Esophagus muscularis mucosa (tissue), 4 donors: ENCODE data around the gene MEI4. TPM values are rescaled to one million over a fixed set of nuclear protein-coding genes. Genes with fewer than 3 reads are reported as not detected.
"Not testable (repeated sequence)": the region's sequence is repeated elsewhere in the genome, so short reads cannot be mapped to it uniquely, and the experiment has no call there.

Source experiments
- DNase-seq: peaks from one replicate; pipeline ENCODE4 v3.0.0-alpha.2; 2017; ENCODE audit errors: extremely low spot score
- H3K27ac ChIP-seq, 4 donors: fragments of 200-600 bp; sonication (generic); replicated peaks in 1 of 4; 1 replicate in 3 of 4; 2 replicates in 1 of 4; pipeline ENCODE4 v1.5.1; 2016 to 2019; ENCODE audit warnings: mild to moderate bottlenecking in 1 of 4
- H3K27me3 ChIP-seq, 4 donors: fragments of 200-600 bp; sonication (generic); one replicate each; pipeline versions ENCODE4 v1.5.1 to v1.6.0; 2016 to 2019
- H3K36me3 ChIP-seq, 4 donors: fragments of 200-600 bp; sonication (generic); one replicate each; pipeline ENCODE4 v1.5.1; 2016 to 2019
- H3K4me1 ChIP-seq, 4 donors: fragments of 200-600 bp; sonication (generic); one replicate each; pipeline ENCODE4 v1.5.1; 2016 to 2019
- H3K4me3 ChIP-seq, 4 donors: fragments of 200-600 bp; sonication (generic); 1 replicate in 2 of 4; 2 replicates in 2 of 4; pipeline ENCODE4 v1.5.1; 2016 to 2019; ENCODE audit warnings: mild to moderate bottlenecking in 4 of 4, moderate library complexity in 1 of 4
- H3K9me3 ChIP-seq, 4 donors: fragments of 200-600 bp; sonication (generic); 1 replicate in 3 of 4; 2 replicates in 1 of 4; pipeline ENCODE4 v1.5.1; 2016 to 2019
- CTCF ChIP-seq, 3 experiments: fragments of 200-600 bp in 2 of 3; fragments of 450-650 bp in 1 of 3; sonication (generic) in 2 of 3; IDR thresholded peaks; one replicate each; pipeline ENCODE4 v1.5.1; 2017 to 2019; ENCODE audit warnings: antibody characterized with exemption in 3 of 3, mild to moderate bottlenecking in 2 of 3, moderate library complexity in 1 of 3
- EP300 ChIP-seq: sonication (generic); formaldehyde crosslinking; IDR thresholded peaks from one replicate; pipeline ENCODE4 v1.6.1; 2017; ENCODE audit warnings: antibody characterized with exemption
- POLR2A ChIP-seq: fragments of 450-650 bp; IDR thresholded peaks from one replicate; pipeline ENCODE4 v1.6.1; 2017; ENCODE audit warnings: antibody characterized with exemption, moderate library complexity, mild to moderate bottlenecking, low read depth
- POLR2AphosphoS5 ChIP-seq, 2 donors: sonication (generic); formaldehyde crosslinking; IDR thresholded peaks; one replicate each; pipeline ENCODE4 v1.6.1; 2017; ENCODE audit warnings: antibody characterized with exemption in 2 of 2
- WGBS: methylation state at CpG from one replicate; pipeline ENCODE4 v1.1.5; 2018; 5-methylcytosine and 5-hydroxymethylcytosine counted together
- intact Hi-C: fragments of 100-400 bp; cut with DNase I; formaldehyde crosslinking; loops from one replicate; pipeline ENCODE4 v1.15.1; 2023
- total RNA-seq, 4 donors: library from RNA; depleted of rRNA; stranded (reverse); fragments of >200 nt; gene quantifications; one replicate each; pipeline versions ENCODE4 v1.1.0 to v1.2.1, GENCODE V29; 2016

Gene MEI4
- total RNA-seq, 4 donors from 2014 or later = 0.06 to 0.39 (median 0.17) TPM; not detected in 1

- intact Hi-C loops = no loop called here
- H3K4me3 ChIP-seq = no peak overlapping the region
- WGBS = 78% methylated on average over 2 of the region's 2 CpGs
- no peak for DNase-seq
- no peaks in the 10 kb centered on the region for H3K27me3 ChIP-seq
- TF ChIP-seq POLR2A (no peak), CTCF (IDR thresholded peaks at IDR 0.05) (no peak), EP300 (no peak), POLR2AphosphoS5 (IDR thresholded peaks at IDR 0.05) (no peak)
- no peaks in the 10 kb centered on the region for H3K9me3 ChIP-seq
- H3K36me3 ChIP-seq = no peaks in the 10 kb centered on the region
- H3K27ac ChIP-seq = no peak overlapping the region
- H3K4me1 ChIP-seq = no peaks in the 10 kb centered on the region
Measured at GRCh38 chr6:77686931-77687330, 34.1 kb downstream of the MEI4 start.

- Histone ChIP-seq H3K36me3 (no peaks in the 10 kb centered on the region), H3K9me3 (no peaks in the 10 kb centered on the region), H3K27ac (no peak overlapping the region), H3K27me3 (no peaks in the 10 kb centered on the region), H3K4me3 (no peak overlapping the region), H3K4me1 (no peaks in the 10 kb centered on the region)
- no peak for TF ChIP-seq POLR2AphosphoS5 (IDR thresholded peaks at IDR 0.05)
- no peak for TF ChIP-seq CTCF (IDR thresholded peaks at IDR 0.05)
- TF ChIP-seq POLR2A = no peak
- no peak for TF ChIP-seq EP300
- 62% methylated on average over 1 of the region's 1 CpG for WGBS
- intact Hi-C loops = no loop called here
- no peak for DNase-seq
Measured at GRCh38 chr6:77688649-77689048, 35.8 kb downstream of the MEI4 start.

DNA sequence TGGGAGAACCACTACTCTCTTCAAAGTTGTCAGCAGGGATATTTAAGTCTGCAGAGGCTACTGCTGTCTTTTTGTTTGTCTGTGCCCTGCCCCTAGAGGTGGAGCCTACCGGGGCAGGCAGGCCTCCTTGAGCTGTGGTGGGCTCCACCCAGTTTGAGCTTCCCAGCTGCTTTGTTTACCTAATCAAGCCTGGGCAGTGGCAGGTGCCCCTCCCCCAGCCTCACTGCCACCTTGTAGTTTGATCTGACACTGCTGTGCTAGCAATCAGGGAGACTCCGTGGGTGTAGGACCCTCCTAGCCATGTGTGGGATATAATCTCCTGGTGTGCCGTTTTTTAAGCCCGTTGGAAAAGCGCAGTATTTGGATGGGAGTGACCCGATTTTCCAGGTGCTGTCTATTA, 47.3 kb downstream of the MEI4 start:
- H3K9me3 ChIP-seq, H3K27ac ChIP-seq, H3K4me3 ChIP-seq, H3K4me1 ChIP-seq, H3K27me3 ChIP-seq, H3K36me3 ChIP-seq, intact Hi-C loops, DNase-seq: not testable (repeated sequence)
- WGBS = 92% methylated on average over 4 of the region's 6 CpGs

GRCh38 chr6:77707603-77708002, 54.8 kb downstream of the MEI4 start:
- WGBS = 92% methylated on average over 2 of the region's 2 CpGs
- intact Hi-C loops = no loop called here

DNA sequence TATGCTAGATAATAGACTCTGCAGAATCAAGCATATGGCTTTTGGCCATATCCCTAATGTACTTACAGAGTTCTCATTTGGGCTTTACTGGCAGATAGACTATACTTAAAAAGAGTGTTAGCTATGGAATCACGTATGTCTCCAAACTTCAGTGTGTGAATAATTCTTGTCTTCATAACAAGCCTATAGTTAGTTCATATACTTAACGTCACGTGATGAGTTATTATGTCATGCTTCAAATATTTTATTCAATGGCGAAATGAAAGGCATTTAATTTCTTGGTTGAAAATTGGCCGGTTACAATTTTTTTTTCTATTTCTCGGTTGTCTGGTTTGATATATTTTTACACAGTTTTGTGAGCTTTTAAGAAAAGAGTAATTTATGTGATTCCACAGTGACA, 62.7 kb downstream of the MEI4 start:
- WGBS = 73% methylated on average over 6 of the region's 6 CpGs
- DNase-seq = no peak
- Histone ChIP-seq H3K36me3 (no peaks in the 10 kb centered on the region), H3K9me3 (no peaks in the 10 kb centered on the region), H3K27me3 (no peaks in the 10 kb centered on the region), H3K4me3 (no peak overlapping the region), H3K4me1 (no peaks in the 10 kb centered on the region), H3K27ac (no peak overlapping the region)
- intact Hi-C loops = no loop called here
- TF ChIP-seq POLR2A = no peak
- TF ChIP-seq POLR2AphosphoS5 (IDR thresholded peaks at IDR 0.05) = no peak
- TF ChIP-seq CTCF (IDR thresholded peaks at IDR 0.05) = no peak
- TF ChIP-seq EP300 = no peak

More at GRCh38 chr6:77707603-77708002, 54.8 kb downstream of the MEI4 start:
- peaks cover 0 to 18% (median 12%) of the 10 kb centered on the region in 4 donors for H3K9me3 ChIP-seq
- no peak for DNase-seq
- no peaks in the 10 kb centered on the region for H3K27me3 ChIP-seq
- TF ChIP-seq POLR2A (no peak), CTCF (IDR thresholded peaks at IDR 0.05) (no peak), POLR2AphosphoS5 (IDR thresholded peaks at IDR 0.05) (no peak), EP300 (no peak)
- no peaks in the 10 kb centered on the region for H3K36me3 ChIP-seq
- H3K27ac ChIP-seq = no peak overlapping the region
- H3K4me1 ChIP-seq = no peaks in the 10 kb centered on the region
- H3K4me3 ChIP-seq = no peak overlapping the region
